Fibroblast of skin of right biceps (primary cell): ENCODE measurements around the gene PTK7.

Source experiments
- DNase-seq: peaks from one replicate; pipeline ENCODE4 v3.0.0-alpha.2; 2013

PTK7 gene

GRCh38 chr6:43146709-43147688 is 70.9 kb downstream of the PTK7 start:
- DNase-seq: no peak

- no peak for DNase-seq
Measured at GRCh38 chr6:43147691-43148477, 71.8 kb downstream of the PTK7 start.

- DNase-seq: peak; percentile 45
Measured at GRCh38 chr6:43149265-43149664, 73.2 kb downstream of the PTK7 start.

GRCh38 chr6:43150051-43150751 is 74.1 kb downstream of the PTK7 start:
- DNase-seq: no peak

GRCh38 chr6:43159599-43159998 is 83.5 kb downstream of the PTK7 start:
- no peak for DNase-seq

GRCh38 chr6:43163899-43164298 is 87.8 kb downstream of the PTK7 start:
- DNase-seq: no peak

- DNase-seq: peak; percentile 91
Measured at GRCh38 chr6:43170417-43170930, 94.4 kb downstream of the PTK7 start.

GRCh38 chr6:43170931-43171706 is 95.0 kb downstream of the PTK7 start, which contains the start of gene SRF:
Gene SRF, plus strand, starts transcription at chr6:43171269. Its CDS starts 388 bp downstream, at chr6:43171657.
- peak; percentile 100 for DNase-seq

- DNase-seq: no peak
Measured at GRCh38 chr6:43171707-43172103, 95.6 kb downstream of the PTK7 start.

GRCh38 chr6:43172104-43173007 is 96.2 kb downstream of the PTK7 start:
- DNase-seq: peak; percentile 26

- peak; percentile 26 for DNase-seq
Measured at GRCh38 chr6:43173591-43174262, 97.6 kb downstream of the PTK7 start.

GRCh38 chr6:43174263-43175112 is 98.4 kb downstream of the PTK7 start:
- peak; percentile 99 for DNase-seq

- DNase-seq: no peak
Measured at GRCh38 chr6:43175676-43176422, 99.7 kb downstream of the PTK7 start.

GRCh38 chr6:43176423-43176786 is 100.3 kb downstream of the PTK7 start:
- no peak for DNase-seq

- DNase-seq: no peak
Measured at GRCh38 chr6:43178150-43178549, 102.0 kb downstream of the PTK7 start.

- no peak for DNase-seq
Measured at GRCh38 chr6:43178951-43179830, 103.1 kb downstream of the PTK7 start.

GRCh38 chr6:43180058-43180457 is 103.9 kb downstream of the PTK7 start:
- no peak for DNase-seq

GRCh38 chr6:43180985-43181384 is 104.9 kb downstream of the PTK7 start:
- peak; percentile 43 for DNase-seq
